Activated naive CD8-positive, alpha-beta T cell treated with anti-CD3 and anti-CD28 coated beads, Interleukin-2, amount 50 U/mL, for 16 hours (primary cell): ENCODE results near the gene PIH1D1.

Experiments used
- DNase-seq: peaks from one replicate; pipeline ENCODE4 v3.0.0-alpha.2; 2020; ENCODE audit warnings: low read depth, low spot score

Gene PIH1D1

DNA sequence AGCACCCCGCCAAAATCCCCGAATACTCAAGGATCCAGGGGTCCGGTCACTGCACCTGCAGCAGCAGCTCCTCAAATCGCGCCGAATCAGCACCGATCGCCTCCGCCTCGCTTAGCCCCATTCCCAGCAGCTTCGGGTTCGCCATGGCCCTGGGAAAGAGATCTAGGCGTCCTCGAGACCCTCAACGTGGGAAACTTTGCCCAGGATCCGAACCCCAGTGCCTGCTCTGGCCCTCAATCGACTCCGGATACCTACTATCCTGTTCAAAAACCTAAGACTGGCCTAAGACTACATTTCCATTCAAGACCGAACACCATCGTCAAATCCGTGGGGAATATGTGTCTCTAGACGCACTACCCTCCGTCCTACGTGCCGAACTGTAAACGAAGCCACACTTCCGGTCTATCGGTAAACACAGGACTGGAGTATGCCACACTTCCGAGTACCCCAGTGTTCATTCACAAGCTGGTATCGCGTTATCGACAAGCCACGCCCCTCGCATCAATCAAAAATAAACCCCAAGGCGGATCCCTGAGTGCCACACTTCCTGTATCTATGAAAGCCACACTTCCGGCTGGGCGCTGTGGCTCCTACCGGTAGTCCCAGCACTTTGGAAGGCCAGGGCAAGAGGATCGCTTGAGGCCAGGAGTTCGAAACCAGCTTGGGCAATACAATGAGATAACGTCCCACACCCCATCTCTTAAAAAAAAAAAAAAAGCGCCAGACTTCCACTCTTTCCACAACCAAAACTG is at the start of gene PIH1D1:
PIH1D1 (minus strand) TSS at position 385 of the 752 bp plus-strand sequence; CDS start at position 145, 240 bp downstream.
- peak; percentile 92 for DNase-seq

DNA sequence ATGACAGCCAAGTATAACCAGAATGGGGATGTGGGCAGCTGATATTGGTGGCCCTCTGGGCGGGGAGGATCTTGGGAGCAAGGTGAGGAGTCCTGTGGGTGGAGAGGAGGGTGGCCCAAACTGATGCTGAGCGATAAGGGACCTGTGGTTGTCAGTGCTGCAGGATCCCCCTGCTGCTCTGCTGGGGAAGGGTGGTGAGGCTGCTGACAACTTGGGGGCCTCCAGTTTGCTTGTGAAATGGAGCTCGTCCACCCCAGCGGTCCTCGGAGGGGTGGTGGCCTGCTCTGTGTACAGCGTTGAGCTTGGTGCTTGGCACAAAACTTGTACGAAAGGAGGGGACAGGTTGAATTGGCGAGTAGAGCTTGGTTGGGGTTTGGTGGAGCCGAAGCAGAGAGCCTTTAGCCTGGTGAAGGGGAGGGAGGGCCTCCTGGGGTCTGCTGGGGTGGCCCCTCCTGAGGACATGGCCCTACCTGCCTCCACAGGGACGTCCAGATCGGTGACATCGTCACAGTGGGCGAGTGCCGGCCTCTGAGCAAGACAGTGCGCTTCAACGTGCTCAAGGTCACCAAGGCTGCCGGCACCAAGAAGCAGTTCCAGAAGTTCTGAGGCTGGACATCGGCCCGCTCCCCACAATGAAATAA is 47.5 kb upstream of the PIH1D1 start:
- no peak for DNase-seq

DNA sequence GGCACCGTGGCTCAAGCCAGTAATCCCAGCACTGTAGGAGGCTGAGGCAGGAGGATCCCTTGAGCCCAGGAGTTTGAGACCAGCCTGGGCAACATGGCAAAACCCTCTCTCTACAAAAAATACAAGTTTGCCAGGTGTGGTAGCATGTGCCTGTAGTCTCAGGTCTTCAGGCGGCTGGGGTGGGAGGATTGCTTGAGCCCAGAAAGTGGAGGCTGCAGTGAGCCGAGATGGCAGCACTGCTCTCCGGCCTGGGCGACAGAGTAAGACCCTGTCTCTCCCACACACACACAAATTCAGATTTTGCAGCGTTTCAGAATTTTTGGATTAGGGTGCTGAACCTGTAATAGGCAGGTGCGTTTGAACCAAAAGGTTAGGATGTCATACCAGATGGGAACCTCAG is 46.9 kb upstream of the PIH1D1 start:
- no peak for DNase-seq

DNA sequence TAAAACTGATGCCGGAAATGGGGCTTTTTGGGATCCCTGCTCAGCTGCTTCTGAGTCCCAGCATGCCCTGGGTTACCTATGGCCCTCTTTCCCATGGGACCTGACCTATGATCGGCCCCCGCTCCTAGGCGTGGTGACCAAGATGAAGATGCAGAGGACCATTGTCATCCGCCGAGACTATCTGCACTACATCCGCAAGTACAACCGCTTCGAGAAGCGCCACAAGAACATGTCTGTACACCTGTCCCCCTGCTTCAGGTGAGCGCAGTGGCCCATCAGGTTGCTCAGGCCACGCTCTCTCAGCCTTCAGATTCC is 46.1 kb upstream of the PIH1D1 start:
- no peak for DNase-seq

DNA sequence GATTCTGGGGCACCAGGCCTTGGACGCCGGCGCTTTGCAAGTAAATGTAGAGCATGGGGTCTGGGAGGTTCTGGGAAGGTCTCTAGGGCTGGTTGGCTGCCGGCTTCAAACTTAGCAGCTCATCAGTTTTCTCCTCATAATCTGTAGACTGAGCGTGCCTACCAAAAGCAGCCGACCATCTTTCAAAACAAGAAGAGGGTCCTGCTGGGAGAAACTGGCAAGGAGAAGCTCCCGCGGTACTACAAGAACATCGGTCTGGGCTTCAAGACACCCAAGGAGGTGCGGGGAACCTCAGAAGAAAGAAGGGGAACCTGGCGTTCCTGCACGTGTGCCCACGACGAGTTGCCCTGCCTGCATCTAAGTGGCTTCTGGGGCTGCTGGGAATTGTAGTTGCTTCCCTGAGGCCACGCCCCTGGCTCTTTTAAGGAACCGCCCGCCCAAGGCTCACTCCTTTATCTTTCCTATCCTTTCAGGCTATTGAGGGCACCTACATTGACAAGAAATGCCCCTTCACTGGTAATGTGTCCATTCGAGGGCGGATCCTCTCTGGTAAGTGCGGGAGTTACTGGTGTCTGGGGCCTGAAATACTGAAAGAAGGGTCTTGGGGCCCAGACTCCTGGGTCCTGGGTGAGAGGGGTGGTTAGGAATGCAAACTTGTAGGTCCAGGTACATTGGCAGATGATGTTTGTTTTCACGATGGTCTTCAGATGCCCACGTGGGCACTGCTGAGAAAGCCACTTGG is 45.6 kb upstream of the PIH1D1 start:
- DNase-seq = no peak

DNA sequence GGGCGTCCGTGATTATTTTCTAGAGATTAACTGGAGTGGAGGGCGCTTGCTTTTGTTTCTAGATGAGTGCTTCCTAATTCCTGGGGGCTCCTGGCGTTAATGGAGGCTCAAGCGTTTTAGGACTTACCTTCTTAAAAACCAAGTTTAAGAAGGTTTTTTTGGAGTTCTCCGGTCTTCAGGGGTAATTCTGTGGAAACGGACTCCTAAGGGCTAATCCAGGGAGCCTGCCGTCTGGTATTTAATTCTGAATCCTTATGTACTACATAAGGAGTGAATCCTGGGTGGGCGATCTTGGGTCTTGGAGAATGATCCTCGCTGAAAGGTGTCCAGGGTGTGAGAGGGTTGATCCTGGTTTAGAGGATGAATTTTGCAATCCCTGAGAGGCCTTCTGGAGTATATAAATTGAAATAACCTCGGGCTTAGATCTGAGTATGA is 45.0 kb upstream of the PIH1D1 start:
- DNase-seq = no peak

DNA sequence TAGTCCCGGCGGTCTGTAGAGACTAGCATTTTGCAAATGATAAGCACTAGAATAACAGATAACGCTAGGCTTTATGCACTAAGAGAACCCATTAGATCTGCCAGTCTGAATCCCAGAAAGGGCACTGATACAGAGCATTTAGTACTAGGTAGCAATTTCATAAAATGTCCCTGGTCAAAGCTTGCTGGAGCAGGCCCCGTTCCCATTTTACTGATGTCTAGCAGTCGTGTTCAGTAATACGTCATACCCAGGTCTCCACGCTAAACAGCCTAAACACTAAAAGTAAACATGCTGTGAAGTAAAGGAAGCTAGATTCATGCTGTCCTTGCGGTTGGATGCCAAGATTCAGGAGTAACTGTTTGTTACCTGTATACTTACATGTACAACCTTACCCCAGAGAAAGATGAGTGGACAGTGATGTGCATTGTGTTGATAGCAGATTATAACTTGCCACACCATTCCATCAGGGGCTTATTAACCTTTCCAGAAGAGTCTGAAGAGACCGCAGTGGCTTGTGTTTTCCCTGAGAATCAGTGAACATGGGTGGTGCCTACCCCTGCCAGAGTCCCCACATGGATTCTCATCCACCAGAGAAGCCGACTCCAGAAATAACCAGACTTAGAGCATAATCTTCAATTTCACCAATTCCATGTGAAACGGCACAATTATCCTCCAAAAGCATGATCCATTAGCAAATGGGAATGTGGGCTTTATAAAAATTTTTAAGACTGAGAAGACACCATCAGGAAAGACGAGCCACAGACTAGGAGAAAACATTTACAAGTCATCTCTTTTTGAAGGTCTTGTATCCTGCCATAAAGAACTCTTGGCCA is 41.2 kb upstream of the PIH1D1 start:
- no peak for DNase-seq

DNA sequence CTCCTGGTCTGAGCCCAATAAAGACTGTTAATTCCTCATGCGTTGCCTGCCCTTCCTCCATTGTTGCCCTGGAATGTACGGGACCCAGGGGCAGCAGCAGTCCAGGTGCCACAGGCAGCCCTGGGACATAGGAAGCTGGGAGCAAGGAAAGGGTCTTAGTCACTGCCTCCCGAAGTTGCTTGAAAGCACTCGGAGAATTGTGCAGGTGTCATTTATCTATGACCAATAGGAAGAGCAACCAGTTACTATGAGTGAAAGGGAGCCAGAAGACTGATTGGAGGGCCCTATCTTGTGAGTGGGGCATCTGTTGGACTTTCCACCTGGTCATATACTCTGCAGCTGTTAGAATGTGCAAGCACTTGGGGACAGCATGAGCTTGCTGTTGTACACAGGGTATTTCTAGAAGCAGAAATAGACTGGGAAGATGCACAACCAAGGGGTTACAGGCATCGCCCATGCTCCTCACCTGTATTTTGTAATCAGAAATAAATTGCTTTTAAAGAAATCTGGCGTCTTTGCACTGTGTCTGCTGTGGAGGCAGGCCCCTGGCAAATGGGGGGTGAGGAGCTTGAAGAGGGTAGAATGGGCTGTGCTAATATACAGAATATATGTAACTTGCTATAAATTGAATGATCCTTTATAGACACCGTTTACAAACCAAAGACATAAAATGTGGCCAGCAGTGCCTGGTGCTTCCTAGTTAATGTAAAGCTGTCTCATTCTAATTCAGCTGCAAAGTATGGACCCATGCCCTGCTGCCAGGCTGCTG is 40.4 kb upstream of the PIH1D1 start:
- no peak for DNase-seq

DNA sequence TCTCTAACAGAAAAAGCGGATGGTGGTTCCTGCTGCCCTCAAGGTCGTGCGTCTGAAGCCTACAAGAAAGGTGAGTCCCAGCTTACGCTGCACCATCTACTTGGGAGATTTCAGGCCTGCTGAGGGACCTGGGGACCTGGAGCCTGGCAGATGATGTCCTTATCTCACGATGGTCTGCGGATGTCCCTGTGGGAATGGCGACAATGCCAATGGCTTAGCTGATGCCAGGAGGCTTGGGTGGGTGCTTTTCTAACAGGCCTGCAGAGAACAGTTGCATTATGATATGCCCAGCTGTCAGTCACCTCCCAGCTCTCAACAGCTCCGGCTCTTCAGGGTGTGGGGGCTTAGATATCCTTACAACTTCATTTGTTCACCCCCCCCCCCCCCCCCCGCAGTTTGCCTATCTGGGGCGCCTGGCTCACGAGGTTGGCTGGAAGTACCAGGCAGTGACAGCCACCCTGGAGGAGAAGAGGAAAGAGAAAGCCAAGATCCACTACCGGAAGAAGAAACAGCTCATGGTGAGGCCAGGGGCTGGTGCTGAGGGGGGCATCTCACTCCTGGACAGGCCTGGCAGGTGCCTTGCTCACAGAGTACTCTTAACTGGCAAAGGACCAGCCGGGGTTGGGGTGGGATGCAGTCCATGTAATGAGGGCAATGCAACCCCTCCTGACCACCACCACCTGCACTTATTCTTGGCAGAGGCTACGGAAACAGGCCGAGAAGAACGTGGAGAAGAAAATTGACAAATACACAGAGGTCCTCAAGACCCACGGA is 39.6 kb upstream of the PIH1D1 start:
- no peak for DNase-seq

DNA sequence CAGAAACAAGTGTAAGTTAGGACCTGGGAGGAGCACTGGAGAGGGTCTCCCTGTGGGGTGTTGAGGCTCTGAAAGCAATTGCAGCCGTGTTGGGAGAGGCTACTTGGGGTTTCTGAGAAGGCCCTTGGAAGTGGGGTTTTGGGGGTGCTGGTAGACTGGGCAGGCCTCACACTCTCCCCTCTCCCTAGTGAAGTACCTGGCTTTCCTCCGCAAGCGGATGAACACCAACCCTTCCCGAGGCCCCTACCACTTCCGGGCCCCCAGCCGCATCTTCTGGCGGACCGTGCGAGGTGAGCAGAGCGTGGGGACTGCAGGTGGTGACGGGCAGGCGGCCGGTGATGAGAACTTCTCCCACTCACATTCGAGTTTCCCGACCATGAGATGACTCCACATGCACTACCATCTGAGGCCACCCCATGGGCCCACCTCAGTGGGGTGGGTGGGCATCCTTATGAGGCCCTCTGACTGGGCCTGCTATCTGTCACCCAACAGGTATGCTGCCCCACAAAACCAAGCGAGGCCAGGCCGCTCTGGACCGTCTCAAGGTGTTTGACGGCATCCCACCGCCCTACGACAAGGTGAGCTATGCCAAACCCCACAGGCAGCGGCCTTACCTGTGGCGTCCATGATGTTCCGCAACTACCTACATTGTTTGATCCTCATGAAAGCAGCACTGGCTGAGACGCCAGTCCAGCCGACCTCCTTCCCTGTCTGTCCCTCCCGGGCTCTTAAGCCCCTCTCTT is 38.8 kb upstream of the PIH1D1 start:
- no peak for DNase-seq

DNA sequence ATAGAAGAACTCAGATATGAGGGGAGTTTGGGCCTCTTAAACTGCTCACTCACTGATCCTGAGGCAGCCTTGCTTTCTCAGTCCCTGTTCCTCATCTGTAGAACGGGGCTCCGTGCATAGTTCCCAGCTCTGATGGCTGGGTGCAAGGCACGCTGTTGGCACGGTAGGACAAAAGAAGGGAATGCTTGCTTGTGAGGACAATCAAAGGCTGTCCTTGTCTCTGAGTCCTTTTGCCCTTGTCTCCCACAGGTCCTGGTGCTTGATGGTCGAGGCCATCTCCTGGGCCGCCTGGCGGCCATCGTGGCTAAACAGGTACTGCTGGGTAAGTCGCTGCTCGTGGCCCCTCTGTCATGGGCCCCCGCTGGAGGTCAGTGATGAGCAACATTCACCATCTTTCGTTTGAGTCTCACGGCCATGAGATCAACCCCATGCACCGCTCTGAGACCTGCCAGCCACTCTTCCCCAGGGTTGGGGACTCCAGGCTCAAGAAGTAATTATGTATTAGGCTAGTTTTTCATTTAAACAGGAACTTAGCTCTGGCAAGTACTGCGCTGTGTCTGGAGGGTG is 38.1 kb upstream of the PIH1D1 start:
- no peak for DNase-seq

DNA sequence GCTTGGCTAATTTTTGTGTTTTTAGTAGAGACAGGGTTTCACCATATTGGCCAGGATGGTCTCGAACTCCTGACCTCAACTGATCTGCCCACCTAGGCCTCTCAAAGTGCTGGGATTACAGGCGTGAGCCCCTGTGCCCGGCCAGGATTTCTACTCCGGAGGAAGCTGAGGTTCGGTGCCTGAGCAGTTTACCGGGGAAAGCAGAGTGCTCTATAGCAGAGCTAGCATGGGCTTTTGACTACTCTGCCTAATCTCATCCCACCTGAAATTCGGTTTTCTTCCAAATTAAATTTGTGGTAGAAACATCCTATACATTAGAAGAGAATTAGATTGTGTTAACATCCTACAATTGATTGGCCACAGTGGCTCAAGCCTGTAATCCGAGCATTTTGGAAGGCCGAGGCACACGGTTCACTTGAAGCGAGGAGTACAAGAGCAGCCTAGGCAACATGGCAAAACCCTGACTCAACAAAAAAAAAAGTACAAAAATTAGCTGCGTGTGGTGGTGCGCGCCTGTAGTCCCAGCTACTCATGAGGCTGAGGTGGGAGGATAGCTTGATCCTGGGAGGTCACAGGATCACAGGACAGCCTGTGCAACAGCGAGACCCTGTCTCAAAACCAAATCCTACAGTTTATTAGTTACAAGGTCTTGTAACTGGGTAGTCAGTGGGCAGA is 37.4 kb upstream of the PIH1D1 start:
- no peak for DNase-seq

DNA sequence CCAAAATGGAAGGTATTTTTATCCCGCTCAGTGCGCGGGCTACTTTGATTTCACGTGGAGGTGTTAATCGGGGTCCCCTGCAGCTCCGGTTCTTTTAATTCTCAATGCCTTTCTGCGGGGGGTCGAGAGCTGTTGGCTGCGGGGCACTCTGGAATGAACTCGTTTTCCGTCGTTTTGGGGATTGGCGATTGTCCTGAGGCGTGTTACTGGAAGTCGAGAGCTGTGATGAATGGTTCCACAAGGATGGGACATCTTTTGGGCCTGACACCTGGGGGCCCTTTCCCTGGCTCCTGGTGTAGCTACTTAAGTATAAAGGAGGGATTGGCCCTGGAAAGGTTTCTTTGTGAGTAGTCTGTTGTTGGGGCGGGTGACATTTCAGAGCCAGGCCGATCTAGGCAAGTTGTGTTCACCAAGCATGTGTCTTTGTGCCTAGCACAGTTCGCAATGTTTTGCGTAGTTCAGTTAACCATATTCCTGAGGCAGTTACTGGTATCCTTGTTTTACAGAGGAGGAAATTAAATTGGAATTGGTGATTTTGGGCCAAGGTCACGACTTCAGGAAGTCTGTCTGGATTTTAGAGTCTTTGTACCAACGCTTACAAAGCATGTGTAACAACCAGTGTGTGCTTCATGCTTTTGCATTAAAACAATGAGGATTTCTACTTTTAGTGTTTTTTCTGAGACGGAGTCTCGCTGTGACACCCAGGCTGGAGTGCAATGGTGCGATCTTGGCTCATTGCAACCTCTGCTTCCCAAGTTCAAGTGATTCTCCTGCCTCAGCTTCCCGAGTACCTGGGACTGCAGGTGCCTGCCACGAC is 36.6 kb upstream of the PIH1D1 start:
- DNase-seq = no peak

DNA sequence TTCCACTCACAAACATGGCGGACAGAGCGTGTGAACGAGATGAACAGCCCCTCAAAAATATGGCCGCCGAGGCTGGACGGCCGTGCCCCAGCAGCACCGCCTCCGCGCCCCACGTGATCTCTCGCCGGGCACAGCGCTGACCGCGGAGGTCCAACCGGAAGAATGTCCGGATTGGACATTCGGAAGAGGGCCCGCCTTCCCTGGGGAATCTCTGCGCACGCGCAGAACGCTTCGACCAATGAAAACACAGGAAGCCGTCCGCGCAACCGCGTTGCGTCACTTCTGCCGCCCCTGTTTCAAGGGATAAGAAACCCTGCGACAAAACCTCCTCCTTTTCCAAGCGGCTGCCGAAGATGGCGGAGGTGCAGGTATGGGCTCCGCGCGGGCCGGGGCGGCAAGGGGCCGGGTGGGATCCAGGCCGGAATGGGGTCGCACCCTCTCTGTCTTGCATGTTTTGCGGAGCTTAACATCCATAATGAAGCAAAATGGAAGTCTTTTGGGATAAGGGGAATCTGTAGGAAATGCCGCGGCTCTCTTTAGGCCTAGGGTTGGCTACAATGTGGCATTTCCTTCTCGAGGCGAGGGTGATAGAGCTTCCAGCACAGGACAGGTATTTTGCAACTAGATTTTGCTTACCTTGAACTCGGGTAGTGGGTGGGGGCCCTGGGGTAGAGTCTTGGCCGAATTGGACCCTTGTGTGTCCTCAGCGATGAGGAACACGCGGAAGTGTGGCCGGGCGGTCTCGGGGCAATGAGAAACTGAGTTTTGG is 35.8 kb upstream of the PIH1D1 start, which contains the start of gene RPL13A:
RPL13A (plus strand) TSS at position 332 of the 769 bp plus-strand sequence; CDS start at position 354, 22 bp downstream.
- peak; percentile 99 for DNase-seq

DNA sequence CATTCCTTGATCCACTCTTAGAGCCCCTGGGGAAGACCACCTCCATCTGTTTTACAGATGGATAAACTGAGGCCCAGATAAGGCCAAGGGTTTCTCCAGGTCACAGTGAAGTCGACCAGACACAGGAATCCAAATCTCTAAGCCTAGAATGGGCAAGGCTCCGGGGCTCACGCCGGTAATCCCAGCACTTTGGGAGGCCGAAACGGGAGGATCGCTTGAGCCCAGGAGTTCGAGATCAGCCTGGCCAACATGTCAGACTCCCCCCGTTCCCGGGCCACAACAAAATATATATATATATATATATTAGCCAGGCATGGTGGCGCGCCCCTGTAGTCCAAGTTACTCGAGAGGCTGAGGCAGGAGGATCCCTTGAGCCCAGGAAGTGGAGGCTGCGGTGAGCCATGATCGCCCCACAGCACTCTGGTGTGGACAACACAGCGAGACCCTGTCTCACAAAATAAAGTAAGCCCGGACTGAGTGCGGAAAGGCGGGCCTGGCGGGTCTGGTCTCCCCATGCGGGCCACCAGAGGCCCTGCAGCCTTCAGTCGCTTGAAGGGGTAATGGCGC is 35.2 kb upstream of the PIH1D1 start:
- DNase-seq = no peak

DNA sequence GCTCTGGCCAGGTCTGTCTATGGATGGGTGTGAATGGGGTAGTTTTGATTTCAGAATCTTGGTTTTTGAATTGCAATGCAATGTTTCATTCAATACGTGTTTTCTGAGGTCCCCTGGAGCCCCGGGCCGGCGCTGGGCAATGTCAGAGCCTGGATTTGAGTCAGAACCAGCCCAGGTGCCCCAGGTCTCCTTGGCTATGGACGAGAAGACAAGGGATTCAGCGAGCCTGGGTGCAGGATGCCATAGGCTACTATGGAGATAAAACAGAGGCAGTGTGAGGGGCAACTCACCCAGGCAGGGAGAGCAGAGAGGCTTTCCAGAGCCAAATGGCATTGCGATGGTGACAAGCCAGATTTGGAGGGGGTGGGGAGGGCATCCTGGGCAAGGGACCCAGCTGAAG is 34.6 kb upstream of the PIH1D1 start:
- DNase-seq = no peak
